D341Med (cell line): ENCODE data around the gene CYP4A22.
"Not testable (repeated sequence)": the region's sequence is repeated elsewhere in the genome, so short reads cannot be mapped to it uniquely, and the experiment has no call there.

ENCODE experiments used
- DNase-seq: peaks from one replicate; pipeline ENCODE4 v3.0.0; 2012; ENCODE audit warnings: low spot score

Gene CYP4A22

GRCh38 chr1:47137198-47137597 lies at the start of gene CYP4A22:
Gene CYP4A22 (plus strand): TSS chr1:47137441. CDS start chr1:47137486, 45 bp downstream.
- DNase-seq: no peak

GRCh38 chr1:47089356-47089755 lies 47.9 kb upstream of the CYP4A22 start:
- DNase-seq: not testable (repeated sequence)

- not testable (repeated sequence) for DNase-seq
These were observed 45.8 kb upstream of the CYP4A22 start for GRCh38 chr1:47091476-47091875.

- no peak for DNase-seq
These were observed 32.4 kb upstream of the CYP4A22 start for GRCh38 chr1:47104816-47105215.

- no peak for DNase-seq
These were observed 30.4 kb upstream of the CYP4A22 start for GRCh38 chr1:47106792-47107191.

GRCh38 chr1:47107851-47108574 lies 29.2 kb upstream of the CYP4A22 start:
- not testable (repeated sequence) for DNase-seq

GRCh38 chr1:47109482-47109881 lies 27.8 kb upstream of the CYP4A22 start:
- not testable (repeated sequence) for DNase-seq

- DNase-seq: no peak
These were observed 24.1 kb upstream of the CYP4A22 start for GRCh38 chr1:47113178-47113577.

GRCh38 chr1:47121039-47121438 lies 16.2 kb upstream of the CYP4A22 start:
- DNase-seq: not testable (repeated sequence)

- DNase-seq: not testable (repeated sequence)
These were observed 12.4 kb upstream of the CYP4A22 start for GRCh38 chr1:47124834-47125233.

GRCh38 chr1:47126997-47127396 lies 10.2 kb upstream of the CYP4A22 start:
- DNase-seq: not testable (repeated sequence)

GRCh38 chr1:47128221-47128620 lies 9.0 kb upstream of the CYP4A22 start:
- no peak for DNase-seq

GRCh38 chr1:47128854-47129253 lies 8.4 kb upstream of the CYP4A22 start:
- DNase-seq: not testable (repeated sequence)

GRCh38 chr1:47129489-47130230 lies 7.6 kb upstream of the CYP4A22 start:
- DNase-seq: not testable (repeated sequence)

GRCh38 chr1:47132665-47133064 lies 4.6 kb upstream of the CYP4A22 start:
- not testable (repeated sequence) for DNase-seq

GRCh38 chr1:47137925-47138615 lies 829 bp downstream of the CYP4A22 start:
- no peak for DNase-seq

- DNase-seq: not testable (repeated sequence)
These were observed 3.1 kb downstream of the CYP4A22 start for GRCh38 chr1:47140358-47140757.

- not testable (repeated sequence) for DNase-seq
These were observed 6.4 kb downstream of the CYP4A22 start for GRCh38 chr1:47143654-47144053.

GRCh38 chr1:47146495-47146894 lies 9.3 kb downstream of the CYP4A22 start:
- not testable (repeated sequence) for DNase-seq

- no peak for DNase-seq
These were observed 10.0 kb downstream of the CYP4A22 start for GRCh38 chr1:47147047-47147785.

GRCh38 chr1:47149162-47149561 lies 11.9 kb downstream of the CYP4A22 start:
- not testable (repeated sequence) for DNase-seq

- not testable (repeated sequence) for DNase-seq
These were observed 19.2 kb downstream of the CYP4A22 start for GRCh38 chr1:47156457-47156856.
